Keratinocyte (primary cell): Measurements from ENCODE around the gene TRAPPC10. TPM values are rescaled to one million over a fixed set of nuclear protein-coding genes. Genes with fewer than 3 reads are reported as not detected.

Experiments used
- DNase-seq: peaks from one replicate; pipeline ENCODE4 v3.0.0-alpha.2; 2011; ENCODE audit warnings: low read depth, missing footprints, low spot score
- FAIRE-seq: peaks from 2 replicates; lab custom pipeline; 2011; peaks lifted over from hg19 to GRCh38; lab: Jason Lieb, UNC
- H2AFZ ChIP-seq: 2 replicates; pipeline ENCODE4 v1.6.0; 2012; ENCODE audit warnings: low read length, control low read depth, inconsistent platforms; ENCODE audit not compliant: control insufficient read depth
- H3K27ac ChIP-seq: 2 replicates; pipeline ENCODE4 v1.5.1; 2011; ENCODE audit warnings: low read length; ENCODE audit not compliant: control insufficient read depth, insufficient read depth
- H3K27me3 ChIP-seq: 3 replicates; pipeline ENCODE4 v1.6.0; 2011; ENCODE audit warnings: low read length; ENCODE audit not compliant: control insufficient read depth, insufficient read depth; ENCODE audit errors: extremely low read depth
- H3K36me3 ChIP-seq, 2 experiments: 2 replicates in 1 of 2; 3 replicates in 1 of 2; pipeline ENCODE4 v1.5.1; 2011; ENCODE audit warnings: low read length in 2 of 2, mild to moderate bottlenecking in 1 of 2; ENCODE audit not compliant: control insufficient read depth in 2 of 2, insufficient read depth in 2 of 2; ENCODE audit errors: extremely low read depth in 1 of 2
- H3K4me1 ChIP-seq: 3 replicates; pipeline ENCODE4 v1.5.1; 2011; ENCODE audit warnings: low read length; ENCODE audit not compliant: control insufficient read depth, insufficient read depth; ENCODE audit errors: extremely low read depth
- H3K4me2 ChIP-seq: 3 replicates; pipeline ENCODE4 v1.6.0; 2011; ENCODE audit warnings: low read depth, low read length; ENCODE audit not compliant: control insufficient read depth, insufficient read depth; ENCODE audit errors: extremely low read depth
- H3K4me3 ChIP-seq, 3 experiments: fragments of 200-600 bp in 1 of 3; sonication (generic) in 1 of 3; 2 replicates in 2 of 3; 3 replicates in 1 of 3; pipeline ENCODE4 v1.5.1; 2011 to 2016; ENCODE audit warnings: low read length in 3 of 3, mild to moderate bottlenecking in 3 of 3, control low read depth in 2 of 3, inconsistent platforms in 1 of 3, low read depth in 1 of 3, mixed read lengths in 1 of 3, mixed run types in 1 of 3, moderate library complexity in 1 of 3; ENCODE audit not compliant: control insufficient read depth in 2 of 3, insufficient read depth in 2 of 3; ENCODE audit errors: extremely low read depth in 1 of 3
- H3K79me2 ChIP-seq: 2 replicates; pipeline ENCODE4 v1.6.0; 2012; ENCODE audit warnings: low read length; ENCODE audit not compliant: control insufficient read depth, insufficient read depth
- H3K9ac ChIP-seq: 3 replicates; pipeline ENCODE4 v1.6.0; 2011; ENCODE audit warnings: low read length; ENCODE audit not compliant: control insufficient read depth, insufficient read depth; ENCODE audit errors: extremely low read depth
- H3K9me1 ChIP-seq: 3 replicates; pipeline ENCODE4 v1.6.0; 2011; ENCODE audit warnings: low read length; ENCODE audit not compliant: control insufficient read depth, insufficient read depth; ENCODE audit errors: extremely low read depth
- H3K9me3 ChIP-seq: 2 replicates; pipeline ENCODE4 v1.5.1; 2012; ENCODE audit warnings: low read depth, low read length; ENCODE audit not compliant: control insufficient read depth
- H4K20me1 ChIP-seq: 3 replicates; pipeline ENCODE4 v1.6.0; 2011; ENCODE audit warnings: low read length; ENCODE audit not compliant: control insufficient read depth, insufficient read depth; ENCODE audit errors: extremely low read depth
- EZH2 ChIP-seq: IDR thresholded peaks from one replicate; pipeline ENCODE4 v1.6.1; 2012; ENCODE audit warnings: inconsistent platforms, mild to moderate bottlenecking, low read length, moderate library complexity
- dilution Hi-C: fragments of 300-500 bp; cut with MboI; formaldehyde crosslinking; loops from one replicate; pipeline ENCODE4 v1.7.0; 2020; ENCODE audit warnings: low sequenced_read_pairs; ENCODE audit not compliant: extremely low pct_ligation_motif_present
- polyA plus RNA-seq, 5 experiments: library from polyadenylated mRNA; depleted of rRNA in 3 of 5; stranded (reverse) in 3 of 5; stranded (forward) in 1 of 5; unstranded in 1 of 5; fragments of >200 nt; gene quantifications; 1 replicate in 1 of 5; 2 replicates in 3 of 5; 3 replicates in 1 of 5; pipeline versions ENCODE4 v1.2.1 to v1.2.3, GENCODE V29; 2011 to 2012; ENCODE audit warnings: missing spikeins in 2 of 5, low read depth in 1 of 5, low replicate concordance in 1 of 5
- TF ChIP-seq, protein P1 (sequence below), 3 experiments: IDR thresholded peaks in 1 of 3; conservative IDR thresholded peaks in 1 of 3; optimal IDR thresholded peaks in 1 of 3; 2 replicates in 2 of 3; 3 replicates in 1 of 3; pipeline versions ENCODE3 to v1.5.1; 2011; ENCODE audit warnings: low read length in 3 of 3, mild to moderate bottlenecking in 3 of 3, moderate library complexity in 2 of 3, control low read depth in 1 of 3, inconsistent platforms in 1 of 3; ENCODE audit not compliant: insufficient read depth in 2 of 3; ENCODE audit errors: extremely low read depth in 1 of 3

The TRAPPC10 gene
- polyA plus RNA-seq, 1 donor (not counting 4 experiments of a cell fraction or from before 2014, with no cell fraction given), result 21.6 TPM

DNA sequence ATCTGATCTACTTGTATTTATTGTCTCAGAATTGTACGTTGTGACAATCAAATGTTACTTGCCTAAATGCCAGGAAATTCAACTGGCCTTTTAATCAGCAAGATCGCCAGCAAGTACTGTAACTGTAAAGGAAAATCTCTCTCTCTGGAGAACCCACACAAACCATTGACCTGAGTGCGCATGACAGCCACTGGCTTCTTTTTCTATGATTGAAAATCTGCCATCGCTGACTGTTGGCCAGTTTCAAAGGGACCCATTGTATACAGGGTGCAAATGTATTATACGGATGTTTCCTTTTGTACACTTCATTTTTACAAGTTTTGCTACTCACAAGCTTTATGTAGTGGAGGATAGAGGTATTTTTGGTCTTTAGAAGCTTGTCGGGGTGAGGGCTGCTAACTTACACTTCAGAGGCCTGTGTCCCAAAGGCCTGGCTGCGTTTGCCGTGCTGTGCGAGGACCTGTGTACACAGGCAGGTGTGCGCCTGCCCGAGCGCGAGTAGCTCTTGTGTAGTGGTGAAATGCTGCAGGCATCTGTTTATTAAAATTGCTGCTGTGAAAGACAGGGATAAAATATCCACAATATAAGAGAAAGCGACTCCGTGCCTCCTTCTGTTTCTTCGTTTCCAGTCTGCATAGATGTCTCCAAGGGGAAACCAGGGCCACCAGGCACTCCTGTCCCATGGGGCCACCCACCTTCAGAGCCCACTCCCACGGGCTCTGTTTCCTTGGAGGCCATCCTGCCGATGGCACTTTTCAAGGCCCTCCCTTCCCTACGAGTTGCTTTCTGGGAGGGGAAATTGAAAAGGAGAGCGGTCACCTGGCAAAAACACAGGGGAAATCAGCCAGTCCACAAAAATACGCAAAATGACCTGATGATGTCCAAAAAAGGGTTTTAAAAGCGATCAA, 25.3 kb upstream of the TRAPPC10 start:
- Histone ChIP-seq H3K27ac (no peak overlapping the region), H3K36me3 (peaks cover 0 to 2% of the 10 kb centered on the region in 2 experiments), H3K9me1 (no peaks in the 10 kb centered on the region), H3K4me1 (no peaks in the 10 kb centered on the region), H3K4me3 (no peak overlapping the region), H4K20me1 (no peaks in the 10 kb centered on the region), H2AFZ (no peak overlapping the region), H3K79me2 (no peaks in the 10 kb centered on the region), H3K4me2 (no peak overlapping the region), H3K9me3 (no peaks in the 10 kb centered on the region), H3K9ac (no peak overlapping the region), H3K27me3 (peaks cover 9% of the 10 kb centered on the region)
- dilution Hi-C loops, result no loop called here
- FAIRE-seq (no peak), DNase-seq (no peak)
- TF ChIP-seq EZH2, result no peak
- TF ChIP-seq, protein P1, sequence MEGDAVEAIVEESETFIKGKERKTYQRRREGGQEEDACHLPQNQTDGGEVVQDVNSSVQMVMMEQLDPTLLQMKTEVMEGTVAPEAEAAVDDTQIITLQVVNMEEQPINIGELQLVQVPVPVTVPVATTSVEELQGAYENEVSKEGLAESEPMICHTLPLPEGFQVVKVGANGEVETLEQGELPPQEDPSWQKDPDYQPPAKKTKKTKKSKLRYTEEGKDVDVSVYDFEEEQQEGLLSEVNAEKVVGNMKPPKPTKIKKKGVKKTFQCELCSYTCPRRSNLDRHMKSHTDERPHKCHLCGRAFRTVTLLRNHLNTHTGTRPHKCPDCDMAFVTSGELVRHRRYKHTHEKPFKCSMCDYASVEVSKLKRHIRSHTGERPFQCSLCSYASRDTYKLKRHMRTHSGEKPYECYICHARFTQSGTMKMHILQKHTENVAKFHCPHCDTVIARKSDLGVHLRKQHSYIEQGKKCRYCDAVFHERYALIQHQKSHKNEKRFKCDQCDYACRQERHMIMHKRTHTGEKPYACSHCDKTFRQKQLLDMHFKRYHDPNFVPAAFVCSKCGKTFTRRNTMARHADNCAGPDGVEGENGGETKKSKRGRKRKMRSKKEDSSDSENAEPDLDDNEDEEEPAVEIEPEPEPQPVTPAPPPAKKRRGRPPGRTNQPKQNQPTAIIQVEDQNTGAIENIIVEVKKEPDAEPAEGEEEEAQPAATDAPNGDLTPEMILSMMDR (optimal IDR thresholded peaks at IDR 0.05 in 1 of 3, IDR thresholded peaks at IDR 0.05 in 1 of 3, conservative IDR thresholded peaks at IDR 0.05 in 1 of 3; ENCODE audit: extremely low read depth in 1 of 3, insufficient read depth in 2 of 3, low read length in 3 of 3), result no peak

GRCh38 chr21:43987509-43987908, 24.6 kb upstream of the TRAPPC10 start:
- H3K79me2 ChIP-seq, result no peaks in the 10 kb centered on the region
- H3K9ac ChIP-seq, result no peak overlapping the region
- H3K4me3 ChIP-seq, result no peak overlapping the region
- H3K4me1 ChIP-seq, result no peaks in the 10 kb centered on the region
- peaks cover 0 to 2% of the 10 kb centered on the region in 2 experiments for H3K36me3 ChIP-seq
- DNase-seq (no peak), FAIRE-seq (no peak)
- H2AFZ ChIP-seq, result no peak overlapping the region
- dilution Hi-C loops, result no loop called here
- peaks cover 9% of the 10 kb centered on the region for H3K27me3 ChIP-seq
- TF ChIP-seq, protein P1 (optimal IDR thresholded peaks at IDR 0.05 in 1 of 3, IDR thresholded peaks at IDR 0.05 in 1 of 3, conservative IDR thresholded peaks at IDR 0.05 in 1 of 3; ENCODE audit: extremely low read depth in 1 of 3, insufficient read depth in 2 of 3, low read length in 3 of 3), result no peak
- TF ChIP-seq EZH2, result no peak
- H4K20me1 ChIP-seq, result no peaks in the 10 kb centered on the region
- no peaks in the 10 kb centered on the region for H3K9me3 ChIP-seq
- H3K9me1 ChIP-seq, result no peaks in the 10 kb centered on the region
- no peak overlapping the region for H3K4me2 ChIP-seq
- H3K27ac ChIP-seq, result no peak overlapping the region
